Mesenchymal stem cell (in vitro differentiated cells and primary cell): ENCODE measurements around the gene GC.

ENCODE experiments used
- DNase-seq: peaks from one replicate; pipeline ENCODE4 v3.0.0-alpha.2; 2013
- H2AFZ ChIP-seq: one replicate; pipeline ENCODE4 v1.6.1; 2013; ENCODE audit warnings: low read depth, mild to moderate bottlenecking, control low read depth, inconsistent platforms, low read length, moderate library complexity
- H2AK5ac ChIP-seq: 2 replicates; pipeline ENCODE4 v1.6.1; 2013; ENCODE audit warnings: low read length, moderate library complexity, mild to moderate bottlenecking, inconsistent platforms; ENCODE audit not compliant: severe bottlenecking
- H2BK120ac ChIP-seq: one replicate; pipeline ENCODE4 v1.6.1; 2013; ENCODE audit warnings: low read depth, mild to moderate bottlenecking, inconsistent platforms, low read length, moderate library complexity
- H2BK12ac ChIP-seq, 2 experiments: one replicate each; pipeline ENCODE4 v1.6.1; 2013; ENCODE audit warnings: inconsistent platforms in 2 of 2, low read length in 2 of 2, mild to moderate bottlenecking in 2 of 2, moderate library complexity in 2 of 2, control low read depth in 1 of 2
- H2BK15ac ChIP-seq: one replicate; pipeline ENCODE4 v1.6.1; 2013; ENCODE audit warnings: mild to moderate bottlenecking, low read depth, inconsistent platforms; ENCODE audit not compliant: poor library complexity, severe bottlenecking
- H2BK5ac ChIP-seq: 2 replicates; pipeline ENCODE4 v1.6.1; 2013; ENCODE audit warnings: low read depth, mild to moderate bottlenecking, low read length, control low read depth, inconsistent platforms; ENCODE audit not compliant: poor library complexity, severe bottlenecking
- H3K14ac ChIP-seq, 2 experiments: one replicate each; pipeline ENCODE4 v1.6.1; 2013; ENCODE audit warnings: inconsistent platforms in 2 of 2, low read length in 2 of 2, control low read depth in 1 of 2, mild to moderate bottlenecking in 1 of 2, moderate library complexity in 1 of 2
- H3K18ac ChIP-seq, 2 experiments: one replicate each; pipeline ENCODE4 v1.6.1; 2013; ENCODE audit warnings: inconsistent platforms in 2 of 2, low read length in 2 of 2, control low read depth in 1 of 2, low read depth in 1 of 2, mild to moderate bottlenecking in 1 of 2
- H3K23ac ChIP-seq, 2 experiments: one replicate each; pipeline ENCODE4 v1.6.1; 2013; ENCODE audit warnings: inconsistent platforms in 2 of 2, low read length in 2 of 2, mild to moderate bottlenecking in 2 of 2, moderate library complexity in 2 of 2, control low read depth in 1 of 2
- H3K27ac ChIP-seq: 2 replicates; pipeline ENCODE4 v1.5.1; 2013; ENCODE audit warnings: mild to moderate bottlenecking, moderate library complexity, low read length, control low read depth, inconsistent platforms; ENCODE audit not compliant: poor library complexity, severe bottlenecking
- H3K27me3 ChIP-seq, 2 experiments: 2 replicates each; pipeline versions ENCODE4 v1.6.1 to v1.7.0; 2013; ENCODE audit warnings: low read length in 2 of 2, mild to moderate bottlenecking in 2 of 2, moderate library complexity in 2 of 2, control low read depth in 1 of 2, inconsistent platforms in 1 of 2; ENCODE audit not compliant: control insufficient read depth in 1 of 2, insufficient read depth in 1 of 2
- H3K36me3 ChIP-seq, 2 experiments: 2 replicates each; pipeline versions ENCODE4 v1.6.1 to v1.7.0; 2013; ENCODE audit warnings: low read length in 2 of 2, control low read depth in 1 of 2, inconsistent platforms in 1 of 2, low read depth in 1 of 2, mild to moderate bottlenecking in 1 of 2; ENCODE audit not compliant: insufficient read depth in 2 of 2, control insufficient read depth in 1 of 2
- H3K4ac ChIP-seq, 2 experiments: one replicate each; pipeline ENCODE4 v1.6.1; 2013; ENCODE audit warnings: inconsistent platforms in 2 of 2, low read length in 2 of 2, mild to moderate bottlenecking in 2 of 2, moderate library complexity in 2 of 2, control low read depth in 1 of 2, low read depth in 1 of 2
- H3K4me1 ChIP-seq: 2 replicates; pipeline ENCODE4 v1.6.1; 2013; ENCODE audit warnings: low read depth, low read length, control low read depth; ENCODE audit not compliant: control insufficient read depth, insufficient read depth
- H3K4me2 ChIP-seq: 2 replicates; pipeline ENCODE4 v1.6.1; 2013; ENCODE audit warnings: low read length, mild to moderate bottlenecking, inconsistent platforms; ENCODE audit not compliant: poor library complexity, severe bottlenecking
- H3K4me3 ChIP-seq, 2 experiments: 2 replicates each; pipeline versions ENCODE4 v1.5.1 to v1.7.0; 2013; ENCODE audit warnings: low read length in 2 of 2, mild to moderate bottlenecking in 2 of 2, control low read depth in 1 of 2, low read depth in 1 of 2; ENCODE audit not compliant: insufficient read depth in 1 of 2
- H3K79me1 ChIP-seq: replicated peaks from 2 replicates; pipeline ENCODE4 v1.6.1; 2013; ENCODE audit warnings: mild to moderate bottlenecking, control low read depth, low read length, inconsistent platforms; ENCODE audit not compliant: poor library complexity, severe bottlenecking
- H3K9ac ChIP-seq: 2 replicates; pipeline ENCODE4 v1.7.0; 2013; ENCODE audit warnings: mild to moderate bottlenecking, low read length, moderate library complexity
- H3K9me3 ChIP-seq: 2 replicates; pipeline ENCODE4 v1.7.0; 2013; ENCODE audit warnings: mild to moderate bottlenecking, low read length; ENCODE audit not compliant: control insufficient read depth
- H4K8ac ChIP-seq: one replicate; pipeline ENCODE4 v1.6.1; 2013; ENCODE audit warnings: inconsistent platforms, mild to moderate bottlenecking, low read length, moderate library complexity
- H4K91ac ChIP-seq: one replicate; pipeline ENCODE4 v1.6.1; 2013; ENCODE audit warnings: mild to moderate bottlenecking, low read length, inconsistent platforms
- WGBS: methylation state at CpG from one replicate; pipeline ENCODE4 v1.1.7; 2013; ENCODE audit warnings: mixed read lengths; 5-methylcytosine and 5-hydroxymethylcytosine counted together

The GC gene

GRCh38 chr4:71785959-71786358 is 2.1 kb upstream of the GC start:
- Histone ChIP-seq H2AK5ac (no peak overlapping the region), H3K14ac (no peak overlapping the region), H3K4me2 (no peak overlapping the region), H3K4me1 (no peaks in the 10 kb centered on the region), H3K4ac (no peak overlapping the region), H3K79me1 (no peaks in the 10 kb centered on the region), H2BK120ac (no peak overlapping the region), H2BK15ac (no peak overlapping the region), H3K18ac (no peak overlapping the region), H3K27ac (no peak overlapping the region), H3K27me3 (no peaks in the 10 kb centered on the region), H3K9ac (no peak overlapping the region), H2BK5ac (no peak overlapping the region), H3K9me3 (no peaks in the 10 kb centered on the region), H2AFZ (no peak overlapping the region), H4K8ac (no peak overlapping the region), H3K36me3 (no peaks in the 10 kb centered on the region), H3K23ac (no peak overlapping the region), H3K4me3 (no peak overlapping the region), H2BK12ac (no peak overlapping the region), H4K91ac (no peak overlapping the region)
- WGBS, result 59% methylated on average over 3 of the region's 4 CpGs
- DNase-seq, result no peak

GRCh38 chr4:71784569-71785197 is 804 bp upstream of the GC start:
- H3K4me1 ChIP-seq, result no peaks in the 10 kb centered on the region
- H3K4me3 ChIP-seq, result no peak overlapping the region
- no peak overlapping the region for H2BK12ac ChIP-seq
- no peaks in the 10 kb centered on the region for H3K27me3 ChIP-seq
- no peak overlapping the region for H3K14ac ChIP-seq
- no peak overlapping the region for H3K4ac ChIP-seq
- H3K9me3 ChIP-seq, result no peaks in the 10 kb centered on the region
- H2BK15ac ChIP-seq, result no peak overlapping the region
- no peak overlapping the region for H3K9ac ChIP-seq
- H3K79me1 ChIP-seq, result no peaks in the 10 kb centered on the region
- DNase-seq, result no peak
- no peak overlapping the region for H2BK120ac ChIP-seq
- no peaks in the 10 kb centered on the region for H3K36me3 ChIP-seq
- H2AK5ac ChIP-seq, result no peak overlapping the region
- H2BK5ac ChIP-seq, result no peak overlapping the region
- no peak overlapping the region for H4K91ac ChIP-seq
- H3K23ac ChIP-seq, result no peak overlapping the region
- H3K4me2 ChIP-seq, result no peak overlapping the region
- no peak overlapping the region for H3K18ac ChIP-seq
- no peak overlapping the region for H3K27ac ChIP-seq
- H4K8ac ChIP-seq, result no peak overlapping the region
- H2AFZ ChIP-seq, result no peak overlapping the region

GRCh38 chr4:71777891-71778290 is 6.0 kb downstream of the GC start:
- H2AFZ ChIP-seq, result no peak overlapping the region
- no peak overlapping the region for H3K27ac ChIP-seq
- no peak overlapping the region for H3K23ac ChIP-seq

GRCh38 chr4:71775449-71775848 is 8.4 kb downstream of the GC start:
- Histone ChIP-seq H3K4me1 (no peaks in the 10 kb centered on the region), H3K27ac (no peak overlapping the region), H3K14ac (no peak overlapping the region), H2BK15ac (no peak overlapping the region), H3K36me3 (no peaks in the 10 kb centered on the region), H3K27me3 (no peaks in the 10 kb centered on the region), H4K91ac (no peak overlapping the region), H3K4me2 (no peak overlapping the region), H3K4me3 (no peak overlapping the region), H2BK120ac (no peak overlapping the region), H3K23ac (no peak overlapping the region), H3K9ac (no peak overlapping the region), H2BK5ac (no peak overlapping the region), H3K18ac (no peak overlapping the region), H4K8ac (no peak overlapping the region), H2AK5ac (no peak overlapping the region), H3K4ac (no peak overlapping the region), H3K9me3 (no peaks in the 10 kb centered on the region), H2BK12ac (no peak overlapping the region), H2AFZ (no peak overlapping the region), H3K79me1 (no peaks in the 10 kb centered on the region)
- WGBS, result 100% methylated on average over 2 of the region's 2 CpGs
- DNase-seq, result no peak

More at GRCh38 chr4:71777891-71778290, 6.0 kb downstream of the GC start:
- no peaks in the 10 kb centered on the region for H3K79me1 ChIP-seq
- no peak overlapping the region for H3K4me2 ChIP-seq
- no peaks in the 10 kb centered on the region for H3K36me3 ChIP-seq
- no peak overlapping the region for H2BK15ac ChIP-seq
- no peak overlapping the region for H4K91ac ChIP-seq
- H2AK5ac ChIP-seq, result no peak overlapping the region
- H2BK12ac ChIP-seq, result no peak overlapping the region
- H3K9ac ChIP-seq, result no peak overlapping the region
- no peak overlapping the region for H4K8ac ChIP-seq
- no peak overlapping the region for H3K18ac ChIP-seq
- H3K4me3 ChIP-seq, result no peak overlapping the region
- H3K9me3 ChIP-seq, result no peaks in the 10 kb centered on the region
- no peak for DNase-seq
- no peaks in the 10 kb centered on the region for H3K27me3 ChIP-seq
- no peaks in the 10 kb centered on the region for H3K4me1 ChIP-seq
- H2BK120ac ChIP-seq, result no peak overlapping the region
- no peak overlapping the region for H3K4ac ChIP-seq
- H2BK5ac ChIP-seq, result no peak overlapping the region
- H3K14ac ChIP-seq, result no peak overlapping the region
